GOT3 (cell line): ENCODE data around the gene SOX10.

Source experiments
- DNase-seq: peaks from one replicate; lab custom pipeline; 2025; ENCODE audit warnings: mixed read lengths; lab: John Stamatoyannopoulos, UW

Gene SOX10

GRCh38 chr22:37930270-37930951 is 53.9 kb downstream of the SOX10 start:
- DNase-seq: no peak

- DNase-seq: no peak
Measured at GRCh38 chr22:37929390-37929789, 55.0 kb downstream of the SOX10 start.

- no peak for DNase-seq
Measured at GRCh38 chr22:37927637-37927936, 56.8 kb downstream of the SOX10 start.

GRCh38 chr22:37926771-37927636 is 57.4 kb downstream of the SOX10 start:
- no peak for DNase-seq

GRCh38 chr22:37926358-37926757 is 58.0 kb downstream of the SOX10 start:
- DNase-seq: no peak

GRCh38 chr22:37925767-37926166 is 58.6 kb downstream of the SOX10 start:
- no peak for DNase-seq

- no peak for DNase-seq
Measured at GRCh38 chr22:37925330-37925729, 59.0 kb downstream of the SOX10 start.

- no peak for DNase-seq
Measured at GRCh38 chr22:37924386-37925065, 59.8 kb downstream of the SOX10 start.

GRCh38 chr22:37923927-37924326 is 60.4 kb downstream of the SOX10 start:
- no peak for DNase-seq
